Common myeloid progenitor, CD34-positive (primary cell): ENCODE data around the gene C19orf73.

Experiments used
- CTCF ChIA-PET: fragments of 350-600 bp; sonication (Branson Sonifier 250); formaldehyde crosslinking; loops from one replicate; lab custom pipeline; 2021; ENCODE audit warnings: antibody characterized with exemption; lab: Charles Lee
- POLR2A ChIA-PET: fragments of 350-600 bp; sonication (Branson Sonifier 250); formaldehyde crosslinking; loops from one replicate; lab custom pipeline; 2021; ENCODE audit warnings: antibody characterized with exemption; lab: Charles Lee
- DNase-seq, 3 donors: peaks; one replicate each; pipeline versions ENCODE4 v3.0.0 to v3.0.0-alpha.2; 2013
- H3K27ac ChIP-seq, 2 experiments: 1 replicate in 1 of 2; 2 replicates in 1 of 2; pipeline ENCODE4 v1.7.0; 2013; ENCODE audit warnings: inconsistent platforms in 2 of 2, low read length in 2 of 2, mild to moderate bottlenecking in 2 of 2, low read depth in 1 of 2, moderate library complexity in 1 of 2; ENCODE audit not compliant: severe bottlenecking in 2 of 2, insufficient read depth in 1 of 2, poor library complexity in 1 of 2
- H3K27me3 ChIP-seq, 5 experiments: replicated peaks in 2 of 5; 1 replicate in 3 of 5; 2 replicates in 2 of 5; pipeline versions ENCODE4 v1.6.1 to v1.7.0; 2013; ENCODE audit warnings: low read length in 4 of 5, mild to moderate bottlenecking in 2 of 5, moderate library complexity in 2 of 5, inconsistent platforms in 1 of 5; ENCODE audit not compliant: insufficient read depth in 5 of 5, control insufficient read depth in 4 of 5
- H3K36me3 ChIP-seq, 4 experiments: 1 replicate in 2 of 4; 2 replicates in 2 of 4; pipeline versions ENCODE4 v1.6.1 to v1.7.0; 2013; ENCODE audit warnings: low read length in 3 of 4, control low read depth in 1 of 4, mild to moderate bottlenecking in 1 of 4; ENCODE audit not compliant: control insufficient read depth in 4 of 4, insufficient read depth in 4 of 4
- H3K4me1 ChIP-seq, 4 experiments: 1 replicate in 3 of 4; 2 replicates in 1 of 4; pipeline versions ENCODE4 v1.6.1 to v1.7.1; 2013; ENCODE audit warnings: low read length in 3 of 4, mild to moderate bottlenecking in 3 of 4, control low read depth in 1 of 4, inconsistent platforms in 1 of 4, moderate library complexity in 1 of 4; ENCODE audit not compliant: control insufficient read depth in 4 of 4, insufficient read depth in 4 of 4; ENCODE audit errors: control extremely low read depth in 1 of 4
- H3K4me3 ChIP-seq, 7 experiments: 1 replicate in 4 of 7; 2 replicates in 3 of 7; pipeline versions ENCODE4 v1.5.1 to v1.7.0; 2013; ENCODE audit warnings: mild to moderate bottlenecking in 7 of 7, low read length in 6 of 7, moderate library complexity in 6 of 7, inconsistent platforms in 2 of 7, low read depth in 2 of 7, control low read depth in 1 of 7; ENCODE audit not compliant: insufficient read depth in 4 of 7, control insufficient read depth in 1 of 7; ENCODE audit errors: extremely low read depth in 1 of 7
- H3K9me3 ChIP-seq, 5 experiments: 1 replicate in 4 of 5; 2 replicates in 1 of 5; pipeline versions ENCODE4 v1.6.1 to v1.7.1; 2013; ENCODE audit warnings: low read length in 4 of 5, mild to moderate bottlenecking in 2 of 5, inconsistent platforms in 1 of 5, low read depth in 1 of 5, moderate library complexity in 1 of 5; ENCODE audit not compliant: control insufficient read depth in 4 of 5, insufficient read depth in 2 of 5; ENCODE audit errors: control extremely low read depth in 1 of 5
- WGBS: methylation state at CpG from one replicate; pipeline ENCODE4 v1.1.5; 2013; ENCODE audit not compliant: insufficient coverage; 5-methylcytosine and 5-hydroxymethylcytosine counted together

C19orf73 gene

DNA sequence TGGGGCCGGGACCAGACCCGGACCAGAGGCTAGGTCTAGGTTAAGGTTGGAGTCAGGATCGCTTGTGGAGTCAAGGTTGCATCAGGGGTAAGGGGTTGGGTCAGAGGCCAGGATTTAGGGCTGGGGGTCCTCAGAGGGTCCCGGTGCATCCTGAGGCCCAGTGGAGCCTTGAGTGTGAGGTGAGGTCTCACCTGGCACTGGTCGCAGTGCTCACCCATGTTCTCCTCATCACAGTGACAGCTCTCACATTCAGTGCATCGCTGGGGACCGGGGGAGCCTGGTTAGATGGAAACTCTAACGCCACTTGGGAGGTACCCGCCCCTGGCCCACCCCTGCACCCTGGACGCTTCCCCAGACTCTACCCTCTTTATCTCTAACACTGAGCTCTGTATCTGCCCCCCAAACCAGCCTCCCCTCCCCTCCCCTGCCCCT lies 33.2 kb upstream of the C19orf73 start:
- POLR2A ChIA-PET = no interaction called here
- H3K36me3 ChIP-seq = no peaks in the 10 kb centered on the region

GRCh38 chr19:49151267-49152118 lies 32.5 kb upstream of the C19orf73 start:
- ChIA-PET CTCF (interaction anchor here (1.0 to 1.3 kb wide), 3 partner anchors 12 to 48 kb away, joined by 3 to 5 read pairs (median 5); no protein-coding TSS in a partner anchor), POLR2A (interaction anchor here (0.6 to 3.0 kb wide), 3 partner anchors 12 to 37 kb away, joined by 3 to 13 read pairs (median 6); partner anchors contain the start of gene LIN7B)
- H3K4me1 ChIP-seq = peaks cover 2 to 39% (median 34%) of the 10 kb centered on the region in 4 experiments
- H3K36me3 ChIP-seq = no peaks in the 10 kb centered on the region
- peak; percentile 63 to 79 (median 67) for DNase-seq
- 7% methylated on average over 33 of the region's 45 CpGs for WGBS
- no peak overlapping the region for H3K27ac ChIP-seq
- H3K4me3 ChIP-seq = peak overlapping the region in 4 of 7 experiments; percentile 67 to 77 (median 76)
- no peaks in the 10 kb centered on the region for H3K9me3 ChIP-seq
- H3K27me3 ChIP-seq = peaks cover 0 to 25% (median 3%) of the 10 kb centered on the region in 5 experiments

More for the DNA sequence above, 33.2 kb upstream of the C19orf73 start:
- Histone ChIP-seq H3K4me3 (no peak overlapping the region), H3K27me3 (peaks cover 0 to 24% (median 5%) of the 10 kb centered on the region in 5 experiments), H3K4me1 (peaks cover 2 to 39% (median 34%) of the 10 kb centered on the region in 4 experiments), H3K27ac (no peak overlapping the region), H3K9me3 (no peaks in the 10 kb centered on the region)
- CTCF ChIA-PET = interaction anchor here (1.2 kb wide), 1 partner anchor 47 kb away, joined by 5 read pairs; no protein-coding TSS in a partner anchor
- WGBS = 11% methylated on average over 8 of the region's 10 CpGs
- DNase-seq = peak in 1 of 3 donors; percentile 21

DNA sequence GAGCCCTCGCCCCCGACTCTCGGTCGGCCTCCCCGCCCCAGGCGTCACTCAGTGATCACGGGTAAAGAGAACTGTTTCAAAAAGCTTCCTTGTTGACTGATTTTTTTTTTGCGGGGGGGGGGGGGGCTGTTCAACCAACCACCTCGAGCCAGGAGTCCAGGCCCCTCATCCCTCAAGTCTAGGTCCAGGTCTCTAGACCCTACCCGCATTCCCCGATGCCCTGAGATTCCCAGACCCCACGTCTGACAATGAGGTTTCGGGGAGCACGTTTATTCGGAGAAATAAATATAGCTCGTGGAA lies 32.0 kb upstream of the C19orf73 start:
- H3K27ac ChIP-seq = peak overlapping the region in 1 of 2 experiments; percentile 55
- WGBS = 21% methylated on average over 4 of the region's 16 CpGs
- H3K27me3 ChIP-seq = peaks cover 0 to 25% (median 2%) of the 10 kb centered on the region in 5 experiments
- H3K9me3 ChIP-seq = no peaks in the 10 kb centered on the region
- peak overlapping the region in 6 of 7 experiments; percentile 45 to 77 (median 73) for H3K4me3 ChIP-seq
- no peak for DNase-seq
- H3K36me3 ChIP-seq = no peaks in the 10 kb centered on the region
- POLR2A ChIA-PET = interaction anchor here (0.6 to 3.0 kb wide), 3 partner anchors 12 to 37 kb away, joined by 3 to 13 read pairs (median 6); partner anchors contain the start of gene LIN7B
- H3K4me1 ChIP-seq = peaks cover 2 to 44% (median 38%) of the 10 kb centered on the region in 4 experiments
- CTCF ChIA-PET = interaction anchor here (1.0 to 1.3 kb wide), 3 partner anchors 12 to 49 kb away, joined by 3 to 5 read pairs (median 5); no protein-coding TSS in a partner anchor

GRCh38 chr19:49150106-49150943 lies 31.4 kb upstream of the C19orf73 start:
- POLR2A ChIA-PET = interaction anchor here (1.2 to 3.0 kb wide), 2 partner anchors 21 to 36 kb away, joined by 3 to 13 read pairs; partner anchors contain the start of gene LIN7B
- Histone ChIP-seq H3K36me3 (no peaks in the 10 kb centered on the region), H3K4me3 (peak overlapping the region; percentile 45 to 77 (median 73)), H3K4me1 (peaks cover 2 to 50% (median 43%) of the 10 kb centered on the region in 4 experiments), H3K27ac (peak overlapping the region in 1 of 2 experiments; percentile 55), H3K9me3 (no peaks in the 10 kb centered on the region), H3K27me3 (peaks cover 0 to 25% (median 1%) of the 10 kb centered on the region in 5 experiments)
- DNase-seq = peak; percentile 63 to 75 (median 64)
- CTCF ChIA-PET = interaction anchor here (0.8 to 2.2 kb wide), 6 partner anchors 11 to 53 kb away, joined by 3 to 9 read pairs (median 4); no protein-coding TSS in a partner anchor
- WGBS = under 1% methylated on average over 43 of the region's 75 CpGs

GRCh38 chr19:49149652-49150105 lies 30.7 kb upstream of the C19orf73 start:
- peaks cover 0 to 25% (median 1%) of the 10 kb centered on the region in 5 experiments for H3K27me3 ChIP-seq
- POLR2A ChIA-PET = interaction anchor here (1.7 to 3.0 kb wide), 2 partner anchors 10 to 36 kb away, joined by 4 to 13 read pairs; partner anchors contain the start of gene LIN7B
- CTCF ChIA-PET = interaction anchor here (0.6 to 5.4 kb wide), 9 partner anchors 11 to 52 kb away, joined by 3 to 35 read pairs (median 5); no protein-coding TSS in a partner anchor
- no peaks in the 10 kb centered on the region for H3K9me3 ChIP-seq
- H3K27ac ChIP-seq = peak overlapping the region in 1 of 2 experiments; percentile 55
- H3K4me3 ChIP-seq = peak overlapping the region; percentile 45 to 77 (median 73)
- 1% methylated on average over 23 of the region's 23 CpGs for WGBS
- H3K4me1 ChIP-seq = peaks cover 2 to 50% (median 44%) of the 10 kb centered on the region in 4 experiments
- DNase-seq = peak; percentile 60 to 79 (median 74)
- no peaks in the 10 kb centered on the region for H3K36me3 ChIP-seq
